Fibroblast of peridontal ligament (primary cell): Measurements from ENCODE around the gene FKBP4.

Experiments
- DNase-seq: peaks from one replicate; pipeline ENCODE4 v3.0.0-alpha.2; 2010; ENCODE audit errors: extremely low read depth

Gene FKBP4

GRCh38 chr12:2813214-2814185 lies 18.7 kb downstream of the FKBP4 start:
- DNase-seq, result peak; percentile 75

- no peak for DNase-seq
Observed at GRCh38 chr12:2819810-2820209, 25.0 kb downstream of the FKBP4 start.

DNA sequence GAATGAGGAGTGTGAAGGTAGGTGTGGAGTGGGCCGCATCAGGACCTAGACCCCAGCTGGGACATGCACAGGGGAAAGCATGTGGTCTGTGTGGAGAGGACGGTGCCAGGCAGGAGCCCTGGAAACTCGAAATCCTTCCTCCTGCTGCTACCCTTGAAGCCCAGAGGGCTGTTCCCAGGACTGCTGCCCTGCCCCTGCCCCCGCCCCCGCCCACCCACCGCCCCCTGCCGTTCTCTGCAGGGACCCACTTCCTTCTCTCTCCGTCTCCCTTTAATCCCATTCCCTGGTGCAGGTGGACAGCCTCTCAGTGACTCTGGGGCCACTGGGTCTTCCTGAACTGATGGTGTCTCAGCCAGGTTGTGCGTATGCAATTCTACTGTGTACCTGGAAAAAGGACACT lies 25.7 kb downstream of the FKBP4 start:
- DNase-seq, result no peak

GRCh38 chr12:2823483-2823882 lies 28.7 kb downstream of the FKBP4 start:
- no peak for DNase-seq

DNA sequence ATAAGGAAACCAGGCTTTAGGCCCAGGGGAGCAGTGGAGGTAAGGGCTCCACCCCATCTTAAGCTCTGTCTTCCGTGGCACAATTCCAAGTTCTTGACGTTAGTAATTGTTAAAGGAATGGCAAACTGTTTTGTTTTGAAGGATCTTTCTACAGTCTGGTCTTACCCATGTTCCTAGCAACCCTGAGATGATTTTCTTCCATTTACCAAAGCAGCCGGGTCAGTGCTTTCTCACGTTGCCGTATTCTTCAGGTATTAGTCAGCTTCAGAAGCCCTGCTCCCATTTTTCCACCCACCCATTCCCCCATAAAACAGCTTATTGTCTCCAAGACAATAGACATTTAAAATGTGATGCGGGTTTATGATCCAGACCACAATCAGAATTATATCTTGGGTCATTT lies 29.8 kb downstream of the FKBP4 start:
- DNase-seq, result no peak

DNA sequence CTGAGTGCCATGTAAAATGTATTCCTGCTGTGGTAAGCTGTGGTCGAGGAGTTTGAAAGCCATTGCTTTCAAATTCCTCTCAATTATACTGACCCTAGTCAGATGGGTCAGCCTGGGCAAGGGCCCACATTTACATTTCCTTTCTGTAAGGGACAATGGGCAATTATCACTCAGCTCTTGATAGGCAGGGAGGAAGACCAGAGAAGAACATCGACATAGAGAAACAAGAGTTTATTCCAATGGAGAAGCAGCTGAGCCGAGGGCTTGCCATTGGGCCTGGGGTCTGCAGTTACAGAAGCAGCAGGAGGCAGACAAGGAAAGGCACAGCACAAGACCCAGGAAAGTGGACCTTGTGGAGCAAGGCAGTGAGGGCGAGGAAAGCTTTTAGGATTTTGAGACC lies 30.4 kb downstream of the FKBP4 start:
- DNase-seq, result no peak

DNA sequence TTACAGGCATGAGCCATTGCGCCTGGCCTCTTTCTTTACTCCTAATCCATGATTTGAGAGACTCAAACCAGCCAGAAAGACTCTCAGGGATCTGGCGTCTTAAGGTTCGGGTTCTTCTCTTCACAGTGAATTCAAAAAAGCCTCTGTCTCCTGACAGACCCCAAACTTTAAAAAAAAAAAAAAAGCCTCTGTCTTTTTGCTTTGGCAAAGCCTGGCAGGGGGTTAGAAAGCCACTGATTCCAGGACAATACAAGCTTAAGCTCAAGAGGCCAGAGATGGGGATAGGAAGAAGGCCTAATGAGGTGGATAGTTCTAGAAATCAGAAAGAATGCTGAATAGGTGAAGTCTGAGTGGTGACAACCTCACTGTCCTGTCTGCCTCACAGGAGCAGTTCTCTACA lies 31.3 kb downstream of the FKBP4 start:
- DNase-seq, result no peak

DNA sequence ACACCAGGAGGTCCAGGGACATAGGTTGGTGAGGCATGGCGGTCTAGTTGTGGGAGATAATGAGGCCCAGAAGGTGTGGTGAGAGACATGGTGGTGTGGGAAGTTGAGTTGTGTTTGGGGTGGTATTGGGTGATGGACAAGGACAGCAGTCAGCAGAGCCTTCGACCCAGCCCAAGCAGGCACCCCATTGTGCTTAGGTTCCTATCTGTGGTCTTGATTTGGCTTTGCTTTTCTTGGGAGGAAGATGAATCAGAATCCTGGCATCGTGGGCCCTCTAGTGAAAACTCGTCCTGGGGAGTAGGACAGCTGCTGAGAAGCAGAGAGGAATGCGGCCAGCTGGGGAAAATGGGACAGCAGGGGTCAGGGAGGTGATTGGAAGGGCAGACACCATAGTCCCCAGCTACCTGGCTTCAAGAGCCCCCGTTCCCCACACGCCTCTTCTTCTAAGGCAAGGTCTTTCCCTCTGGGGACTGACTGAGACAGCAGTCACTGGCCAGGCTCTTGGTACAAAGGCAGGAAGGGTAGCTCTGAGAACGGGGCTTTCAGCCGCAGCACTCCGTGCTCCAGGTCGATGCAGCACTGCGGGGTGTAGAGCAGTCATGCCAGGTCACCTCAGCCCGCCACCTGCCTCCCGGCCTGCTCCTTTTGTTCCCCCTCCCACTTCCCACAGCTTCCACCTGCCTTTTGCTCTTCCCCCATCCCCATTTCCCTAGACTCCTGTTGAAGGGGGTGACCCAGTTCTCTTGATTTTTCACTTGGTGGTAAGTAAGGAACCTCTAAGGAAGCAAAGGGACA lies 32.1 kb downstream of the FKBP4 start:
- DNase-seq, result no peak

- no peak for DNase-seq
Observed at GRCh38 chr12:2829275-2829674, 34.5 kb downstream of the FKBP4 start.

- no peak for DNase-seq
Observed at GRCh38 chr12:2832550-2833127, 37.9 kb downstream of the FKBP4 start.

- no peak for DNase-seq
Observed at GRCh38 chr12:2833327-2833726, 38.6 kb downstream of the FKBP4 start.

GRCh38 chr12:2833810-2834209 lies 39.0 kb downstream of the FKBP4 start:
- no peak for DNase-seq

DNA sequence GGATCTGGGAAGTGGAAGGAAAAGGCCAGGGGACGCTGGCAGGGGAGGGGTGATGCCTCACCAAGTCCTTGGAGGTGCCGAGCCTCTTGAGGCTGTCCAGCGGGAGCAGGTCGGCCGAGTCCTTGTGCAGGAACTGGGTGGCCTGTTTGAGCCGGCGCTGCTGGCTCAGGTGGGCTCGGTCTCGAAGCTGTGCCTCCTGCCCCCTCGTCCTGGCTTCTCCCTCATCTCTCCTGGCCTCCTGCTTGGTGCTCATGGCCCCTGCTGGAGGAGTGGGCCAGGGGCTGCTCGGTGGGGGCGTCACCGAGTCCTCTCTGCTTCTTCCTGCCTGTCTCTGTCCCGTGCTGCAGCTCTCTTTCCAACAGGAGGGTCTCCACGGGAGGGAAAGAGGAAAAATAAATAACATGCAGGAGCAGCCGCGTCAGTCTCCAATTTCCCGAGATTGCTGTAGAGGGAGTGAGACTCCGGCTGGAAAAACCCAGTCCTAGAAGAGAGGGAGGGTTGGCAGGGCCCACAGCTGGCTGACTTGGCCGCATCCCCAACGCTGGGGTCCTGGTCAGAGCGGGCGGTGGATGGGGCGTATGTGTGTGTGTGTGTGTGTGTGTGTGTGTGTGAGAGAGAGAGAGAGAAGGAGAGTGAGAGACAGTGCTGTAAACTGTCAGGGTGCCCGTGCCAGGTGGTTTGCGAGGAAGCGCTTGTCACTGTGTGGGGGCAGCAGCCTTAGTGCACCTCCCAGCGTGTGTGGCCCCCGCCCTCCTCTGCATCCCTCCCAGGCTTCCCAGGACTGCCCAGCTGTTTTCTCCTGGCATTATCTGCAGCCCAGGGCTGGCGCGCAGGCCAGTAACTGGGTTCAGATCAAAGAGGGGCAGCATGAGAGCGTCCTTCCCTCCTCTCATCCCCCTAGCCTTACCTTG lies 40.1 kb downstream of the FKBP4 start, which contains the start of gene NRIP2:
Gene NRIP2 (minus strand): TSS at position 455 of the 911 bp plus-strand sequence. CDS start 52 bp downstream, at position 403.
- DNase-seq, result peak; percentile 68

- DNase-seq, result no peak
Observed at GRCh38 chr12:2835691-2836403, 41.1 kb downstream of the FKBP4 start.

DNA sequence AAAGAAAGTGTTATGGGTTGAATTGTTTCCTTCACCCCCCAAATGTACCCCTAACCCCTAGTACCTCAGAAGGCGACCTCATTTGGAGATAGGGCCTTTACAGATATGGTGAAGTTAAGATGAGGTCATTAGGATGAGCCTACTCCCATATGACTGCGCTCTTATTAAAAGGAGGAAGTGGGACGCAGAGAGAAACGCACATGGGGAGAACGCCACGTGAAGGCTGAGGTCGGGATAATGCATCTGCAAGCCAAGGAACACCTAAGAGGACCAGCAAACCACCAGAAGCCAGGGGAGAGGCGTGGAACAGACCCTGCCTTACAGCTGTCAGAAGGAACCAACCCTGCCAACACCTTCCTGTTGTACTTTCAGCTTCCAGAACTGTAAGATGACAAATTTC lies 41.8 kb downstream of the FKBP4 start:
- DNase-seq, result no peak

DNA sequence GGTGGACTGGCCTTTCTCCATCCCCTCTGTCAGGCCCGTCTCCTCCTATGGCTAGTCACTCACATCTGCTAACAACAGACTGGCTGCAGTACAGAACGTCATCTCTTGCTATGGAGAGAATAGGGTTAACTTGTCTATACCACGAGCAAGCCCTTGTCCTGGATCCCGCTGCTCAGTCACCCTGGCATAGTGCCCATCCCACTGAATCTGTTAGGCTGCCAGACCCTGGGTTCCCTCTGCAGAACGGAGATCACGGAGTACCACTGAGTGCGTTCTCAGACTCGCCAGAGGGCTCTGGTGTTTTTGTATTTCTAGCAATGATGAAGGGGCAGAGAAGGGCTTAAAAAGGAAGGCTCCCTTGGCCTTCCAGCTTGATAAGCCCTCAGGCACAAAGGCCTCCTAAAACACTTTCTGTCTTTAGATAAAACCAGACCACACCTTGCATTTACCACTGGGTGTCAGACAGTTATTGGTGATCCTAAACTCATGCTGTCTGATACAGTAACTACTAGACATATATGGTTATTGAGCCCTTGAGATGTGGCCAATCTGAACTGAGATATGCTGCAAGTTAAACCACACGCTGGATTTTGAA lies 46.4 kb downstream of the FKBP4 start:
- DNase-seq, result no peak

DNA sequence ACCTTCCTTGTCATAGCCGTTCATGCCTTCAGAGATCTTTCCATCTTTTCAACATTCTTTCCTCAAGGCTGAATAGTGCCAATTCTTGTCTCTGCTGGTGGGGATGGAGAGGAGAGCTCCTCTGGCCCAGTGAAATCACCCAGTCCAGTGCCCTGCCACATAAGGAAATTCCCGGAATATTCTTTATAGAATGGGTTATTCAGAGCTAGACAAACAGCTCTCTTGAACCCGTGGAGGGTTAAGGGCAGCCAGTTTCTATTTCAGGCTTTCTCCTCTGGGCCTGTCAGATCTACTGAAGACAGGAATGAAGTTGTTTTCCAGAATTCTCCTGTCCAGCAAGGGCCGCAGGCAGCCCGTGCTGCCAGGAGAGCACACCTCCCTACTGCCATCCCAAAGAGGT lies 48.2 kb downstream of the FKBP4 start:
- no peak for DNase-seq

GRCh38 chr12:2844786-2845185 lies 50.0 kb downstream of the FKBP4 start:
- DNase-seq, result no peak

DNA sequence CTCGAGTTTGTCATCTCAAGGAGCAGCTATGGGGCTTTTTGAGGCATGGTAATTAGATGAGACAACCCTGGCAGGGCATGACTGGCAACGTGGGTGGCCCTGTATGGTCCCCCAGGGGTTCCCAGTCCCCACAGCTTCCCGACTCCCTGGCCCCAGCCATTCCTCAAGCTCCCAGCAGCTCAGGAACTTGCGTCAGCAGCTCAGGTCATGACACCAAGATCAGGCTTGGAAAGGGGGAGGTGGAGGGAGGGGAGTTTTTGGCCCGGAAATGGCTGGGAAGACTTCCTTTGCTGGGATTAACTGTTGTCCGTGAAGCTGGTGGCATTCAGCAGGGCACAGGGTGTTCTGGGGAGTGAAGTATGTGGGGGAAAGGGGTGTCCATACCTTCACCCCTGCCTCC lies 50.5 kb downstream of the FKBP4 start:
- peak; percentile 47 for DNase-seq

DNA sequence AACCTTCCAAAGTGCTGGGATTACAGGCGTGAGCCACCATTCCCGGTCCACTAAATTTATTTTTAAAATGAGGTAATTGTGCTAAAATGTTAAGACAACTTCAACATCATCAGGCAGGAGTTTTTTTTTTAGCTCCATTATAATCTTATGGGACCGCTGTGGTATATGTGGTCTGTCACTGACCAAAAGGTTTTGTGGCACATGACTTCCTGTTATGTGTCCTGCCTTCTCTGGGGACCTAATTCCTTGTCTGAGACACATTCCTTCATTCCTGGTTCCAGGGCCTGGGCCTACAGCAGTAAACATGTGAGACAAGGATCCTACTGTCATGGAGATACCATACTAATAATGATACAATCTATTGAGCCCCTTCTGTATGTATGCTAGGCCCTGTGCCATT lies 57.2 kb downstream of the FKBP4 start:
- DNase-seq, result no peak
